Stimulated activated CD4-positive, alpha-beta T cell treated with anti-CD3 and anti-CD28 coated beads, Interleukin-15, amount 100 ng/mL, for 48 hours (primary cell): ENCODE measurements around the gene CXCL1.

Source experiments
- DNase-seq, 2 donors: peaks; one replicate each; pipeline ENCODE4 v3.0.0-alpha.2; 2020; ENCODE audit warnings: low read depth in 2 of 2

The CXCL1 gene

DNA sequence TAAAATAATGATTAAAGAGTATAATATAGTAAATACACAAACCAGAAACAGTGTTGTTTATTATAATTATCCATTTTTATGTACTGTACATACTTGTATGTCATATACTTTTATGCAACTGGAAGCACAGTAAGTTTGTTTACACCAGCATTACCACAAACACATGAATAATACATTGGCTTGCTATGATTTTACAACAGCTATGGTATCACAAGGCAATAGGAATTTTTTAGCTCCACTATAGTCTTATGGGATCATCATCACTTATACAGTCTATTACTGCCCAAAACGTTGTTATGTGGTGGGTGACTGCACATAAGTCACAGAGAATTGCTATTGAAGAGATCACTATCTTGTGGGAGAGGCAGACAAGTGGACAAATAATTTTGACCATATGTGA lies 17.9 kb upstream of the CXCL1 start:
- DNase-seq, result no peak

DNA sequence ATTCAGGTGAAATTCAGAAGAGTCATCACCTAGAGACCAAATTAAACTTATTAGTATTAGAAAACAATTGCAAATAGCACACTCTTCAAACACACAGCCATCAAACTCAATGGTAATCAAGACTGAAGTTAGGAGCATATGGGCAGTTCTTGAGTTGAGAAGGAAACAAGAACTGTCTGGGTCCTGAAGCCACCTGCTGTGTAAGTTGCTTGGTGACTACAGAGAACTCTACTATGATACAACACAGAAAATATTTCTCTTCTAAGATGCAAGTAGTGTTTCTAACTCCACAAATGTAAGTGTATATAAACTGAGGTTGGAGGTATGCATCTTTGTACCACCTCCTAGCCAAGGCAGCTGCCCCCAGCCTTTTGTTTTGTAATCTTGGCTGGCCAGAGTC lies 16.4 kb upstream of the CXCL1 start:
- no peak for DNase-seq

DNA sequence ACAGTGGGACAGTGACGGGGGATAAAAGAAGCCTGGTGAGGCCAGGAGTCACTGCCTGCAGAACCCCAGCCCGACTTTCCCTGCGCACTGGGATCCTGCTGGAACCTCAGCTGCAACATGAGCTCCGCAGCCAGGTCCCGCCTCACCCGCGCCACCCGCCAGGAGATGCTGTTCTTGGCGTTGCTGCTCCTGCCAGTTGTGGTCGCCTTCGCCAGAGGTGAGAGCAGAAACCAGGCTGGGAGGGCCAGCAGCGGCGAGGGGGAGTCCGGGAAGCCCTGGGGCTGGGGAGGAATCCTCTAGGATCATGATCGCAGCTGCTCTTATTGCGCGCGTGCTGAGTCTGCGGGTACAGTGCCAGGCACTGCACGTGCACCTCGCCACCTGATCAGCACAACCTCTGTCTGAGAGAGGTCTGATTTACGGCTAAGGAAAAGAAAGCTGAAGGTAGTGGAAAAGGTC lies 15.9 kb upstream of the CXCL1 start, which contains the start of gene PF4V1:
TSS of gene PF4V1 (plus strand) at position 51 of the 459 bp plus-strand sequence. CDS start at position 118, 67 bp downstream.
- DNase-seq, result no peak

DNA sequence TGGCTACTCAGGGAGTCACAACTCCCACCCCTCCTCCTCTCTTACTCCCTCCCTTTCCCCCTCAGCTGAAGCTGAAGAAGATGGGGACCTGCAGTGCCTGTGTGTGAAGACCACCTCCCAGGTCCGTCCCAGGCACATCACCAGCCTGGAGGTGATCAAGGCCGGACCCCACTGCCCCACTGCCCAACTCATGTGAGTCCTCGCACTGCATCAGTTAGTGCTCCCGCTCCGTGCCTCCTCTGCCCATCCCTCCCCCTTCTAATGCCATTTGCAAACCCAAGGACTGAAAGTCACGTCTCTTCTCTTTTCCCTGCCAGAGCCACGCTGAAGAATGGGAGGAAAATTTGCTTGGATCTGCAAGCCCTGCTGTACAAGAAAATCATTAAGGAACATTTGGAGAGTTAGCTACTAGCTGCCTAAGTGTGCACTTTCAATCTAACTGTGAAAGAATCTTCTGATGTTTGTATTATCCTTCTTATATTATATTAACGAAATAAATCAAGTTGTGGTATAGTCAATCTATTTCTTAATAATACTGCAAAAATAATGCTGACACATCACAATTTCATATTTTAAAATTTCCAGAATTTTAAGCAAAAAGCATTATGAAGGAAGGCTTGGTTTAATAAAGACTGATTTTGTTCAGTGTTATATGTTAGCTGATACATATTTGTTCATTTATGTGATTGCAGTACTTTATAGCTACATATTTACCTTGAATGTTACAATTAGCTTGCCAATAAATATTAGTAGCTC lies 15.3 kb upstream of the CXCL1 start:
- no peak for DNase-seq

DNA sequence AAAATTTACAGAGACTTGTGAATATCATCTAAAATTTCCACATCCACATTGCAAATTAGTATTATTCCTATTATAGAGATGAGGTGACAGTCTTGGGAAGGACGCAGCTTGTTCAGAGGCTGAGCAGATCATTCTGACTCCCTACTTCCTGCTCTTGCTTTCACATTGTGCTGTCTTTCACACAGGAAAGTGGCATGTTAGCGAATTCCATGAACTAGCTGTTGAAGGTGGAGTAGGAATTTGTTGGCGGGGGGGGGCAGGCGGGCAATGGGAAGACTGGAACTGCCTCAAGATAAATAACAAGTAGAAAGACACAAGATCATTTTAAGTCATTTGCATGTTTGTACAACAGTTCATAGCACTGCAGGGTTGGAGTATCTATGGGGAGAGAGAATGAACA lies 13.8 kb upstream of the CXCL1 start:
- DNase-seq, result no peak

DNA sequence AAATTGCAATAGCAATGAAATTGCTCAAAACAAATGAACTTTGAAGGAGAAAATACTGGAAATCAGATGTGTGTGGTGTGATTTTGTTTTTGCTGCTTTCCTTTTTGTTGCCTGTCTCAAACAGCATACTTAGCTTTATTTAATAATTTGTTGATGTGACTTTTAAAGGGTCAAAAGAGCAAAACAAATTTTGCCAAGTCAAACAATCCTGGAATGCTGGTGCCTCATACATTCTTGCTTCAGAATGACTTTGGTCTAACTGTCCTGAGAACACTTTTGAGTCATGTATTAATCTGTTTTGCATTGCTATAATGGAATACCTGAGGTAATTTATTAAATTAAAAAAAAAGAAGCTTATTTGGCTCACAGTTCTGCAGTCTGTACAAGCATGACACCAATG lies 12.7 kb upstream of the CXCL1 start:
- DNase-seq, result no peak

DNA sequence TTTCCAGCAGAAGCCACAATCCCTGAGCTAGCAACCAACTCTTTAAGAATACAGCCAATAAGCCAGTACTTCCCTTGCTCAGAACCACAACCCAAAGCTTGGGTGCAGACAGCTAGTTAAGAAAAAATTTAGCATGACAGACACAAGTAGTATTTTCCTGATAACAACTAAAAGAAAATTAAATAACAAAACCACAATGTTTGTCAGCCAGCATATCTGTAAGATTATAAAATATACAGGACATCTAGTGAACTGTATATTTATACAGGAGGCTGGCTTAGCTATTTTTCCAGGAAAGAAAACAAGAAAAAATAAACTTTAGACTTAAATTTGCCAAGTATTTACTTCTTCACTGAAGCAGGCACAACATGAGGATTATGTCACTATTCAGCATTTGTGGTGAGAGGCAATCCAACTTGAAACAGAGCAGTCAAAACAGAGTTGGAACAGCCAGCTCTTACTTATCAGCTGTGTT lies 9.5 kb upstream of the CXCL1 start:
- DNase-seq, result no peak

DNA sequence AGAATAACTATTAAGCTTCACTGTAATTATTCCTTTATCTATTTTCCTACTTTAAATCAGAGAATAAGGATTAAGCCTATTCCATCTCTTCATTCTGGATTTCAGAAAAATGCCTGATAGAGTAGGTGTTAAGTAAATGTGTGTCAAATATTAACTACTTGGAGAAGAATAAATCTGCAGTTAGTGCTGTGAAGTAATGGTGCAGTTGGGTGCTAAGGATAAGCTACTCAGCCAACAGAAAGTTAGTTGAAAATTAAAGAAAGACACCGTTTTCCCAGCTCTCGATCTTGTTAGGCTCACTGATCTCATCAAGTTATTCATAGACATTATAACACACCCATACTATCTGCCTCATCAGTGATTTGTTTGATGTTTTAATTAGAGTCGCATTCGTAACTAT lies 9.0 kb upstream of the CXCL1 start:
- DNase-seq, result no peak

DNA sequence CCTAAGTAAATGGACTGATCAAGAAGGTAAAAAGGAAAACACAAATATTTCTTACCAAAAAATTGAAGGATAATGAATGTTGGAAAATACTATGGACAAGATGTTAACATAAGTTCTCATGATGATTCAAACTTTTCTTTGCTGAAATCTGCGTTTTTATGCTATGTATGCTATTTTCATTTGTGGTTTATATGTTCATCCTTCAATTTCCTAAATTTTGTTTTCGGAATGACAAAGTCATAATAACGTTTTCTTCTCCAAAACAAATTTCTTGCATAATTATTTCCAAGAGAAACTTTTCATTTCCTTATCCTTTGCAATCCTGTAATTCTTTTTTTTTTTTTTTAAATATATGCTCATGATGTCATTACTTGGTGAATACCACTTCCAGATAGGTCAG lies 8.3 kb upstream of the CXCL1 start:
- no peak for DNase-seq

DNA sequence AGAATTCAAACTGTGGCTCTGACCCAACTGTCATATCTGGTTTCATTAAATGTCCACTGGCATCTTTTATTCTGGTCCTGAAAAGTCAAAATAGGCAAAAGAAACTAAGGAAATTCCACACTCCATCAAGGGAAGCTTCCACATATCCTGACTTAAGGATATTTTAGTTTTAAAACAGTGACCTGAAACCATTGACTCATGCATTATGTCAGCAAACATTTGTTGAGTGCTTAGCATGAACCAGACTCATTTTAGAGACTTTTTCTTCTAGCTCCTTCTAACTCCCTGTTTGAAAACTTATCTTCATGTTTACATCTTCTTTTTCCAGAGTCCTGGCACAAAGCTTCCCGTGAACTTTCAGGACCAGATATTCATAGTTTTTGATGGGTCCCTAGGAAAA lies 6.9 kb upstream of the CXCL1 start:
- no peak for DNase-seq

DNA sequence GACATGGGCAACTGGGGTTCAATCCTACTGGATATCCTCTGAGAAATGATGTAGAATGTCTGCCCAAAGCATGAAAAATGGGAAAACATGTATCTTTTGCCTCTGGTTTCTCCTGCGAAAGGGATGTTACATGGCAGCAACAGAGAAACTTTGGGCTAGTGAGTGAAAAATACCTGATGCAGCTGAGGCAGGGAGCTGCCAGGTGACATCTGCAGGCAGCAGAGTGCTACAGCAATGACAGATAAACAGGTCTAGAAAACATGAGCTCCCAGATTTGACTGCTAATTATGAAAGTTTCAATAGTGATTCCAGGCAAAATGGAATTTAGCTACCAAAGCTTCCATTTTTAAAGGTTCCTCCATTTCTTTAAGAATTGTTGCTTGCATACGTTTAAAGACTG lies 4.8 kb upstream of the CXCL1 start:
- DNase-seq, result no peak

DNA sequence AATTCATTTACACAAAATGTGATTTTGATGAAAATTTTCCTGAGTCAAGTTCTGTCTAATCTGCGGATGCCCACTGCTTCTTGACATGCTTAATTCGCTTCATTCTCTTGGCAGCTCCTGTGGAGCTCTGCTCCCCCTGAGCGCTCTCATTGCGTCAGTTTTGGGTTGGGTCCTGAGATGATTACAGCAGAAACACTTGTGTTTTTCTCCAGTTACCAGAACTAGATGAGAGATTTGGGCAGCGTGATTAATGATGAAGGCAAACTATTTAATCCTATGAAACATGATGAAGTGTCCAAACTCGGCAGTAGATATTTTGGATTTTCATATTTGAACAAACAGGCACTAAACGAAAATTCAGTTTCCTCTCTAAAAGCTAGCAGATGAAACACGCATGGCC lies 4.2 kb upstream of the CXCL1 start:
- DNase-seq, result no peak

DNA sequence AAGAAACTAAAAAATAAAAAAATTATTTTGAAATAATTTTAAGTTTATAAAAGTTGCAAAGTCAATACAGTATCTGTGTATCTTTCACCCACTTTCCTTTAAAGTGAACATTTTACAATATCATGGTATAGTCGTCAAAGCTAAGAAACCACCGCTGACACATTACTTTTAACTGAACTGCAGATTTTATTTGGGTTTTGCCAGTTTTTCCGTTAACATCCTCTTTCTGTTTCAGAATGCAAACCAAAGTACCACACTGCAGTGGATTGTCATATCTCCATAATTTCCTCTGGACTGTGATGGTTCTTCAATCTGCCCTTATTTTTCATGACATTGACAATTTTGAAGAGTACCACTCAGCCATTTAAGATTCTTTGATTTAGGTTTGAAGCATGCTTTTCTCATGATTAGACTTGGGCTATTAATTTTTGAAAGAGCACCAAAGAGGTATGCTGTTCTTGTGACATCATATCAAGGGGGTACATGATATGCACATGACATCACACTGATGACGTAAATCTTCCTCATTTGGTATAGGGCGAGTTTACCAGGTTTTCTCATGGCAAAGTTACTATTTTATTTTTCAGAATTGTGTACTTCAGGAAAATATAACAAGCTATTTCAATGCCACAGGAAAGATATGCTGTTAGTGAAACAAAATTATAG lies 3.6 kb upstream of the CXCL1 start:
- no peak for DNase-seq

DNA sequence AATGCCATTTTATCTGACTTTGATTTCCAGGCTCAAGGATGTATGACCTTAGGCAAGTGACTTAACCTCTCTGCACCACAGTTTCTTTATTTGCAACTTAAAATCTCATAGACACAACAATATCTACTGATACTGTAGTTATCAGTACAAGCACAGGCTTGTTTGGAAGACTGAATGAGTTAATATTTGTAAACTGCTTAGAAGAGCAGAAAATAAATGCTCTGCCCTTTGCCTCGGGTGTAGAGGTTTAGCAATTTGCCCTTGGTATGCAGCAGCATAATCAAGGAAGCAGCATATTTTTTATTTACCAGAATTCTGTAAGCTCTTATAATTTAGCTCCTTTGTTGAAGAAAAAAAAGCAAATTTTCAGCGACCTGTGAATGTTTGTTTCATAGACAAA lies 2.9 kb upstream of the CXCL1 start:
- DNase-seq, result no peak

DNA sequence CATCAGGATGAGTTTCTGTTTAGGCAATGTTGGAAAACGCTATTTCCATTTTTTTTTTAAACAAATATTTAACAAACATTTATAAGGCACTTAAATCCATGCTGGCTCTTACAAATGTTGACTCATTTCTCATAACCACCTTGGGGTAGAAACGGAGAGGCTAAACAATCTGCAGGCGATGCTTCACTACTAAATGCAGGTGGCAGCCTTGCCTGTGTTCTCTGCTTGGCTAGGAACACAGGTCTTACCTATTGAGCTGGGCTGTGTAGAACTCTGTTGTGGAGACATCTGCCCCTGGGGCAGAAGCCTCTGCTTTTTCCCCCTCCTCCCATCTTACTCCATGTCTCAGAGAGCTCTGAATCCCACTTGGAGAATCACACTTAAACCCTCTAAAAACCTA lies 1.4 kb upstream of the CXCL1 start:
- no peak for DNase-seq

DNA sequence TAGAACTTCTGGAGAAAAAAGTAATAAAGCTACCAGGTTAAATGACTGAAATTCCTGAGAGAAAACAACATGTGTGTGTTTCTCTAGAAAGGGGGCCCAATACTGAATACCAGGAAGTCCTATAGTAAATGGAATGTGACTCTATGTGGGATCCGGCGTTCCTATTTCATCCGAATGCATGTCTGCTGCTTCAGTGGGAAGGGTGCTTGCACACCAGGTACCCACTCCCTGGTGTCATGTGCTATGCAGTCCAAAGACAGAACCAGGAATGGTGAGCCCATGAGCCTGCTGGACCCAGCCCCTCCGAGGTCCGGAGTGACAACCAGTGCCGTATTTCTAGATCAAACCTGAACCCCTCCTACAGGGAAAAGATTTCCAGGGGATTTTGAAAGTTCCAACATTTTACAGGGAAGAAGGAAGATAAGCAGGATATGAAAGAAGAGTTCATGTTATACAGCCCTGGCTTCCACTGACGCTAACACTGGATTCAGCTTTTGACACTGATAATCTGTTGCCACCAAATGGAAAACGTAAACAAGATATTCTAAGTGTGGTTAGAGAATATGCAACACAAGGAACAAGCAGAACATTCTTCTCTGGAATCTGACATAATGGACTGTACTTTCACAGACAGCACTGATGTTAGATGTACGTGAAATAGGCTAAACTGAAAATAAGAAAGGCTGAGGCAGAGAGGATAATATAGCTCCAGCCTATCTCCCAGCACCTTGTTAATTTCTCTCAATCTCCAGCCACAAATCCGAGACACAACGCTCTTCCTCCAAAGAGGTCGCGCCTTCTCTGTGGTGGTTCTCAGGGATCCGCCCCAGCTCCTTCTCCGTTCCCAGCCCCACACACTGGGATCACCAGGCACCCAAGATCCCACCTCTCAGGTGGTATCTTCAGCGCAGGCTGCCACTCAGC lies 725 bp upstream of the CXCL1 start:
- DNase-seq, result no peak

DNA sequence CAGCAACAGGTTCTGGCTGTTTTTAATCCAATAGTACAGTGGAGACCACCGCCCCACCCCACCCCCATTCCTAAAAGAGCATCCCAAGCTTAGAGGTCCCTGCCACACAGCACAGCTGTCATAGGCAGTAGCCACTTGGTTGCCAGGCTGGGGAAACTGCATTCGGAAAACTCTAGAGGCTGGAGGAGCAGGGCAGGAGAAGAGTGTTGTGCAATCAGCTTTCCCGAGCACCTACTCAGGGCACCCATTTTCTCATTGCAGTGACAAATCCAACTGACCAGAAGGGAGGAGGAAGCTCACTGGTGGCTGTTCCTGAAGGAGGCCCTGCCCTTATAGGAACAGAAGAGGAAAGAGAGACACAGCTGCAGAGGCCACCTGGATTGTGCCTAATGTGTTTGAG lies 1.1 kb downstream of the CXCL1 start:
- no peak for DNase-seq

DNA sequence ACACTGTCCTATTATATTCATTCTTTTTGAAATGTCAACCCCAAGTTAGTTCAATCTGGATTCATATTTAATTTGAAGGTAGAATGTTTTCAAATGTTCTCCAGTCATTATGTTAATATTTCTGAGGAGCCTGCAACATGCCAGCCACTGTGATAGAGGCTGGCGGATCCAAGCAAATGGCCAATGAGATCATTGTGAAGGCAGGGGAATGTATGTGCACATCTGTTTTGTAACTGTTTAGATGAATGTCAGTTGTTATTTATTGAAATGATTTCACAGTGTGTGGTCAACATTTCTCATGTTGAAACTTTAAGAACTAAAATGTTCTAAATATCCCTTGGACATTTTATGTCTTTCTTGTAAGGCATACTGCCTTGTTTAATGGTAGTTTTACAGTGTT lies 1.6 kb downstream of the CXCL1 start:
- DNase-seq, result no peak

DNA sequence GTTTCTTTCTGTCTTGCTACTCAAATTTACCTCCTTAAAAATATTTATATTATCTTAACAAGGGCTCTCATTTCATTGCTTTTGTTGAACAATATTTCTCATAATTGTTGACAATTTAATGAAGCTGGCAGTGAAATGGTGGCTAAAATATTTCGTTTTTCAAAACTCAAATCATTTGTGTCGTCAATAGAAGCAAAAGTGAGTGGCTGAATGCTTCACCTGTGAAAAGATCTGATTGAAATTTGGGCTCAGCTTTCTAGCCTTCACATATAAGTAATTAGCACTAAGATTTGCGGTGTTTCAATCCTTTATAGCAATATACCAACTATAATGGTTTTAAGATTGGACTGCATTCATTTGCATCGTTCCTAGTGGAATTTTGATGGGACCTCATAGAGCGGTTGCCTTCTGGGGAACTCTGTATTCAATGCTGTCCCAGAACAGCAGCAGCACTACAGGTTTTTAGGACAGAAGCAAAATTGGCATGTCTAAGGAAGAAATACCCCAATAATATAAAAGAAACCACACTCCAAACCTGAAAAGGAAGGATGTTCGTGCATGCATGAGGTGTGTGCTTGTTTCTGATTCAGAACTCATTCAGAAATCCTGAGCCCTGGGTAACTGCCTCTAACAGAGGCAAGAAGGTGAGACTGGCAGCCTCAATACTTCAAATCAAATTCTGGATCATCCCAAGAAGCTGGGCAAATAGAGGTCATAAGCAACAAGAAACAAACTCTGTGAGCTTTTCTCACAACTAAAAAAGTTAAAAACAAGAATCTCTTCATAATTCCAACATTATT lies 2.5 kb downstream of the CXCL1 start:
- DNase-seq, result no peak

DNA sequence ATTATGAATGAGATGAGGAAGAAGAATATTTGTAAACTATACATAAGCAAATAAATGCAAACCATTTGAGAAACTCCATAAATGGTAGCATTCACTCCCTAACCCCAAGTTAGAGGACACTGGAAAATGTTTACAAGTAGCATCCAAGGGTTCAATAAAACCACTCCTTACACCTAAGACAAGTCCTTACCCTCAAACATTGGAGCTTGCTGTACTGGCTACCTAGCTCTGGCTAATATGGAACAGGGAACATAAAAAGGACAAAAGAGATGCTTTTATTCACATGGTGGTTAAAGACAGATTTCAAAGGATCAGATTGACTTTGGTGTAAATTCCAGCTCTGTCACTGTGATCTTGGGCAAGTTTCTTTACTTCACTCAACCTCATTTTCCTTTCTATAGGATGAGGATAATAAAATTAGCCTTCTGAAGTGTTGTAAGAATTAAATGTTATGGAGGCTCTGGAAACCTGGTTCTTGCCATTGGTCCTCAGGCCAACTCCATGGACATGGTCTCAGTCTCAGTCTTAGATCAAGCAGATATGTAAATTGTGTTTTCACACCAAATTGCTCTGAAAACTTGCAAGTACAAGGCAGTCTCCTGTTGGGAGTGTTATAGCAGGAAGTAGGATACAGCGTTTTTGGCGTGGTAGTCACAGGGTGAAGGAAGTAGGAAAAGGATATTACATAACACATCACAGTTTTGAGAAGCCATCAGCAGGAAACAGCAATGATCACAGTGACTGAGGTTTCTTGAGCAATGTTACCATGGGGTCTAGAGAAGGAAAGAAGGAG lies 3.3 kb downstream of the CXCL1 start:
- no peak for DNase-seq

DNA sequence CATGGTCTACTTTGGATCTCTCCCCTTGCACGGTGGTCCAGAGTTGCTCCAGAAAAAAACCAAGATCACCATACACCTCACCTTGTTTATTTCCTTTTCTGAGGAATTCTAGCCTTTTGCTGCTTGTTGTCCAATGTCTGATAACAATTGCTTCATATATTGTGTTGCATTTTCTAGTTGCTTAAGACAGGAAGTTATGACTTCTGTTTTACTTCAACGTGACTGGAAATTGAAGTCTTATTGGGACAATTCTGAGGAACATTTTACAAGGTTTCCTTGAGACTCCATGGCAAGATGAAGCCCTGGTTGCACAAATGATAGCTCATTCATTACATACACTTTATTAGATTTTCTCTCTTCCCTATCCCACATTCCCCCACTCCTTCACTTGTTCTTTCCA lies 5.2 kb downstream of the CXCL1 start:
- DNase-seq, result no peak
